IgD-negative memory B cell (primary cell): Measurements from ENCODE around the gene GRWD1. TPM values are rescaled to one million over a fixed set of nuclear protein-coding genes. Genes with fewer than 3 reads are reported as not detected.

ENCODE experiments used
- H3K27ac Mint-ChIP-seq, 3 donors: one replicate each; pipeline ENCODE4 v1.8.0; 2020 to 2022; ENCODE audit warnings: mild to moderate bottlenecking in 3 of 3, mixed read lengths in 3 of 3, moderate library complexity in 1 of 3
- H3K27me3 Mint-ChIP-seq: one replicate; pipeline ENCODE4 v1.8.0; 2021; ENCODE audit warnings: mixed read lengths
- H3K36me3 Mint-ChIP-seq: one replicate; pipeline ENCODE4 v1.8.0; 2020; ENCODE audit warnings: mild to moderate bottlenecking, mixed read lengths
- H3K4me1 Mint-ChIP-seq, 3 donors: one replicate each; pipeline ENCODE4 v1.8.0; 2020 to 2022; ENCODE audit warnings: mixed read lengths in 3 of 3, mild to moderate bottlenecking in 1 of 3
- H3K4me3 Mint-ChIP-seq, 4 donors: one replicate each; pipeline ENCODE4 v1.8.0; 2020 to 2022; ENCODE audit warnings: mild to moderate bottlenecking in 4 of 4, mixed read lengths in 4 of 4, moderate library complexity in 3 of 4
- H3K9me3 Mint-ChIP-seq, 3 donors: one replicate each; pipeline ENCODE4 v1.8.0; 2020 to 2021; ENCODE audit warnings: mixed read lengths in 3 of 3, mild to moderate bottlenecking in 1 of 3
- polyA plus RNA-seq: library from polyadenylated mRNA; unstranded; fragments of 300-500 nt; fragmentation: Illumina TruSeq; gene quantifications from one replicate; pipeline ENCODE4 v1.2.3, GENCODE V29; 2021

The GRWD1 gene
- polyA plus RNA-seq, 1 donor from 2014 or later, result 40.3 TPM

- Mint-ChIP-seq H3K4me1 (peaks cover 6 to 16% (median 9%) of the 10 kb centered on the region in 3 donors), H3K4me3 (peak overlapping the region in 2 of 4 donors; percentile 68 to 83), H3K27ac (no peak overlapping the region), H3K27me3 (peaks cover 30% of the 10 kb centered on the region), H3K36me3 (no peaks in the 10 kb centered on the region), H3K9me3 (no peaks in the 10 kb centered on the region)
Measured at GRCh38 chr19:48415395-48415794, 30.4 kb upstream of the GRWD1 start.

DNA sequence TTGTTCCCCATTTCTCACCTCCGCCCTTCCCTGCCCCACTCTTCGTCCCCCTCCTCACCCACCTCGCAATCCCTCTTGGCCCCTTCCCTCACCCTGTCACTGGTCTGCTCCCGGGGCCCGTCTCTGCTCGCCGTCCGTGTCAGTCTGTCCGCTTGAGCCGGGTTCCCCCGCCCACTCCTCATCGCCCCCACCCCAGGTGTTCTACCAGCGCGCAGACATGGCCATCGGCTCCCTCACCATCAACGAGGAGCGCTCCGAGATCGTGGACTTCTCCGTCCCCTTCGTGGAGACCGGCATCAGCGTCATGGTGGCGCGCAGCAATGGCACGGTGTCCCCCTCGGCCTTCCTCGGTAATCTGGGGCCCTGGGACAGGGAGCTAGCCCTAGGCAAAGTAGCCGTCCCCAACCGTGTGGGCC is 30.0 kb upstream of the GRWD1 start:
- H3K27ac Mint-ChIP-seq, result no peak overlapping the region
- H3K9me3 Mint-ChIP-seq, result no peaks in the 10 kb centered on the region
- no peaks in the 10 kb centered on the region for H3K36me3 Mint-ChIP-seq
- H3K4me1 Mint-ChIP-seq, result peaks cover 6 to 16% (median 9%) of the 10 kb centered on the region in 3 donors
- H3K27me3 Mint-ChIP-seq, result peaks cover 26% of the 10 kb centered on the region
- H3K4me3 Mint-ChIP-seq, result peak overlapping the region in 2 of 4 donors; percentile 45 to 73

- Mint-ChIP-seq H3K27ac (peak overlapping the region in 1 of 3 donors; percentile 71), H3K9me3 (no peaks in the 10 kb centered on the region), H3K4me3 (peak overlapping the region in 1 of 4 donors; percentile 83), H3K27me3 (peaks cover 26% of the 10 kb centered on the region), H3K36me3 (no peaks in the 10 kb centered on the region), H3K4me1 (peaks cover 6 to 16% (median 9%) of the 10 kb centered on the region in 3 donors)
Measured at GRCh38 chr19:48417421-48417820, 28.4 kb upstream of the GRWD1 start.

DNA sequence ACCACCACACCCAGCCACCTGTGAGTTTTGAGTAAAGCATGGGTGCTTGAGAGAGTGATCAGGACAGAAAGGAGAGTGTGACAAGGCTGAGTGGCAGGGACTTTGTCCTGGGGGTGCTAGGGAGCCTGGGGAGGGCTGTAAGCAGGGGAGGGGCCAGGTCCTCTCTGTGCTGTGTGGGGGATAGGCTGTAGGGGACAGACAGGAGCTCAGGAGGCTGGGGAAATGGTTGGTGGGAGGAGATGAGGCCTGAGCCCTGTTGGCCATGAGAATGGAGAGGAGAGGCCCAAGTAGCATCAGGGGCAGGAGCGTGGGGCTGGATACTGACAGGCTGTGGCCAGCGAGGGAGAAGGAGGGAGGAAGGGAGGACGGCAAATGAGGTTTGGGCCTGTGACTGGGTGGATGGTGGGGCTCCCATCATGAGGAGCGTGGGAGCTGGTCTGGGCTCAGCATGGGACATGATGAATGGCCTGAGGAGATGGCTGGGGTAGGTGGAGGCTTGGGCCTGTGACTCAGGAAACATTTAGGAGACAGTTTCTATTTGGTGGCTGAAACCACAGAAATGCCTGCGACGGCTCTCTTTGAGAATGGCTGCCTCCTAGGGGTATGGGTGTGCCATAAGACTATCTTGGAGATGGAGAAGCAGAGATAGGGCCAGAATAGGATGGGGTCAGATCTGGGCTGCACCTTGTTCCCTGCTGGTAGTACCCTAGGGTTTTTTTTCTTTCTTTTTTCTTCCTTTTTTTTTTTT is 27.3 kb upstream of the GRWD1 start:
- Mint-ChIP-seq H3K27ac (peak overlapping the region; percentile 60 to 83 (median 76)), H3K36me3 (no peaks in the 10 kb centered on the region), H3K4me1 (peaks cover 6 to 18% (median 11%) of the 10 kb centered on the region in 3 donors), H3K9me3 (no peaks in the 10 kb centered on the region), H3K27me3 (peaks cover 25% of the 10 kb centered on the region), H3K4me3 (peak overlapping the region; percentile 65 to 98 (median 92))

DNA sequence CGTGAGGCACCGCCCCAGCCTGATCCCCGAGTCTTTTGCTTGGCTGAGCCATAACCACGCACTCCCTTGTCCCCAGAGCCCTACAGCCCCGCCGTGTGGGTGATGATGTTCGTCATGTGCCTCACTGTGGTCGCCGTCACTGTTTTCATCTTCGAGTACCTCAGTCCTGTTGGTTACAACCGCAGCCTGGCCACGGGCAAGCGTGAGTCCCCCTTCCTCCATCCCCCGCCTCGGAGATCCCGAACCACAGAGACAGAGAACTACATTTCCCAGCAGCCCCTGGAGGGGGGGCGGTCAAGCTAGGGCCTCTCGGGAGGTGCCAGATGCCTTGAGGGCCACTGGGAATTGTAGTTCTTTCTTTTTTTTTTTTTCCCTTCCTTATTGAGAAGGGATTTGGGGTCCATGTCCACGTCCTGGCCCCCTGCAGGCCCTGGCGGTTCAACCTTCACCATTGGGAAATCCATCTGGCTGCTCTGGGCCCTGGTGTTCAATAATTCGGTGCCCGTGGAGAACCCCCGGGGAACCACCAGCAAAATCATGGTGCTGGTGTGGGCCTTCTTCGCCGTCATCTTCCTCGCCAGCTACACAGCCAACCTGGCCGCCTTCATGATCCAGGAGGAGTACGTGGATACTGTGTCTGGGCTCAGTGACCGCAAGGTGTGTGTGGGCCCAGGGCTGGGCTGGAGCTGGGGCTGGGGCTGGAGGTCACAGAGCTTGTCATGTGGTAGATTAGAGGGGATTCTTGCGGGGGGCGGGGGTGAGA is 26.4 kb upstream of the GRWD1 start:
- H3K4me1 Mint-ChIP-seq, result peaks cover 6 to 20% (median 11%) of the 10 kb centered on the region in 3 donors
- peak overlapping the region; percentile 65 to 98 (median 92) for H3K4me3 Mint-ChIP-seq
- H3K9me3 Mint-ChIP-seq, result no peaks in the 10 kb centered on the region
- peaks cover 17% of the 10 kb centered on the region for H3K27me3 Mint-ChIP-seq
- peak overlapping the region in 2 of 3 donors; percentile 60 to 83 for H3K27ac Mint-ChIP-seq
- H3K36me3 Mint-ChIP-seq, result no peaks in the 10 kb centered on the region

GRCh38 chr19:48421548-48421947 is 24.2 kb upstream of the GRWD1 start:
- Mint-ChIP-seq H3K4me1 (peaks cover 6 to 18% (median 12%) of the 10 kb centered on the region in 3 donors), H3K4me3 (no peak overlapping the region), H3K27ac (no peak overlapping the region), H3K27me3 (peaks cover 2% of the 10 kb centered on the region), H3K36me3 (no peaks in the 10 kb centered on the region), H3K9me3 (peaks cover 0 to 1% (median 0%) of the 10 kb centered on the region in 3 donors)

- Mint-ChIP-seq H3K27ac (no peak overlapping the region), H3K27me3 (no peaks in the 10 kb centered on the region), H3K4me3 (peak overlapping the region in 1 of 4 donors; percentile 56)
Measured at GRCh38 chr19:48424694-48425219, 21.0 kb upstream of the GRWD1 start.

DNA sequence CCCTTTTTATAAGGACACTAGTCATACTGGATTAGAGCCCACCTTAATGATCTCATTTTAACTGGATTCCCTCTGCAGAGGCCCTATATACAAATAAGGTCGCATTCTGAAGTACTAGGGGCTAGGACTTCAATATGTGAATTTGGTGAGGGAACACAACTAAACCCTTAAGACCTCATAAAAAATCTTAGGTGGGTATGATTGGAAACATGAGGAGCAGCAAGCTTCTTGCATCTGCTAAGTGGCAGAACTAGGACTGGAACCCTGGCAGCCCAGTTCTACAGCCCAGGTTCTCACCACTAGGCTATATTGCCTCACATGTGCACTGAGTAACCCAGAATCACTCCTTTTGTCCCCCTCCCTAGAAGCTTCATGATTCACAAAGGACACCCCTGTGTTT is 17.1 kb upstream of the GRWD1 start:
- Mint-ChIP-seq H3K27me3 (no peaks in the 10 kb centered on the region), H3K4me3 (no peak overlapping the region), H3K36me3 (no peaks in the 10 kb centered on the region), H3K27ac (no peak overlapping the region), H3K9me3 (peaks cover 0 to 1% (median 0%) of the 10 kb centered on the region in 3 donors), H3K4me1 (peaks cover 0 to 4% (median 3%) of the 10 kb centered on the region in 3 donors)

More at GRCh38 chr19:48424694-48425219, 21.0 kb upstream of the GRWD1 start:
- H3K36me3 Mint-ChIP-seq, result no peaks in the 10 kb centered on the region
- peaks cover 0 to 7% (median 6%) of the 10 kb centered on the region in 3 donors for H3K4me1 Mint-ChIP-seq
- peaks cover 0 to 1% (median 0%) of the 10 kb centered on the region in 3 donors for H3K9me3 Mint-ChIP-seq

DNA sequence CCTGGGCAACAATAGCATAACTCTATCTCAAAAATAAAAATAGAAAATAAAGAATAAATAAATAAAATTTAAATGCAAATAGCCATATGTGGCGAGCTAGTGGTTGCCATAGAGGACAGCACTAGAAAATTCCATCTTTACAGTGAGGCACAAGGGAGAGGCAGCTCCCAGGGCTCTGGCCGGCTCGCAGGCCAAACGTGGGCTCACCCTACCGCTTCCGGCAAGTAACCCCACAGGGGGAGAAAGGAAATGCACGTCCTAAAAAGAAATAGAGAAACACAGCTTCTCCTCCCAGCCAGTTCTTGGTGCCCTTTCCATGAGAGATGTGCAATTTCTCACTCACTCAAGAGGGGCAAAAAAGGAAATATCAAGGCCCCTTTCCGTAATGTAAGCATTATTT is 12.4 kb upstream of the GRWD1 start:
- peaks cover 19% of the 10 kb centered on the region for H3K27me3 Mint-ChIP-seq
- H3K36me3 Mint-ChIP-seq, result no peaks in the 10 kb centered on the region
- H3K4me1 Mint-ChIP-seq, result no peaks in the 10 kb centered on the region
- no peak overlapping the region for H3K27ac Mint-ChIP-seq
- no peak overlapping the region for H3K4me3 Mint-ChIP-seq
- H3K9me3 Mint-ChIP-seq, result no peaks in the 10 kb centered on the region

GRCh38 chr19:48436586-48436985 is 9.2 kb upstream of the GRWD1 start:
- Mint-ChIP-seq H3K36me3 (no peaks in the 10 kb centered on the region), H3K27me3 (peaks cover 22% of the 10 kb centered on the region), H3K27ac (no peak overlapping the region), H3K4me3 (no peak overlapping the region), H3K4me1 (no peaks in the 10 kb centered on the region), H3K9me3 (no peaks in the 10 kb centered on the region)

- peaks cover 22% of the 10 kb centered on the region for H3K27me3 Mint-ChIP-seq
- peaks cover 12 to 17% (median 14%) of the 10 kb centered on the region in 3 donors for H3K4me1 Mint-ChIP-seq
- H3K36me3 Mint-ChIP-seq, result no peaks in the 10 kb centered on the region
- peak overlapping the region; percentile 44 to 65 (median 54) for H3K4me3 Mint-ChIP-seq
- H3K9me3 Mint-ChIP-seq, result no peaks in the 10 kb centered on the region
- peak overlapping the region; percentile 54 to 77 (median 67) for H3K27ac Mint-ChIP-seq
Measured at GRCh38 chr19:48441360-48442050, 4.3 kb upstream of the GRWD1 start.

DNA sequence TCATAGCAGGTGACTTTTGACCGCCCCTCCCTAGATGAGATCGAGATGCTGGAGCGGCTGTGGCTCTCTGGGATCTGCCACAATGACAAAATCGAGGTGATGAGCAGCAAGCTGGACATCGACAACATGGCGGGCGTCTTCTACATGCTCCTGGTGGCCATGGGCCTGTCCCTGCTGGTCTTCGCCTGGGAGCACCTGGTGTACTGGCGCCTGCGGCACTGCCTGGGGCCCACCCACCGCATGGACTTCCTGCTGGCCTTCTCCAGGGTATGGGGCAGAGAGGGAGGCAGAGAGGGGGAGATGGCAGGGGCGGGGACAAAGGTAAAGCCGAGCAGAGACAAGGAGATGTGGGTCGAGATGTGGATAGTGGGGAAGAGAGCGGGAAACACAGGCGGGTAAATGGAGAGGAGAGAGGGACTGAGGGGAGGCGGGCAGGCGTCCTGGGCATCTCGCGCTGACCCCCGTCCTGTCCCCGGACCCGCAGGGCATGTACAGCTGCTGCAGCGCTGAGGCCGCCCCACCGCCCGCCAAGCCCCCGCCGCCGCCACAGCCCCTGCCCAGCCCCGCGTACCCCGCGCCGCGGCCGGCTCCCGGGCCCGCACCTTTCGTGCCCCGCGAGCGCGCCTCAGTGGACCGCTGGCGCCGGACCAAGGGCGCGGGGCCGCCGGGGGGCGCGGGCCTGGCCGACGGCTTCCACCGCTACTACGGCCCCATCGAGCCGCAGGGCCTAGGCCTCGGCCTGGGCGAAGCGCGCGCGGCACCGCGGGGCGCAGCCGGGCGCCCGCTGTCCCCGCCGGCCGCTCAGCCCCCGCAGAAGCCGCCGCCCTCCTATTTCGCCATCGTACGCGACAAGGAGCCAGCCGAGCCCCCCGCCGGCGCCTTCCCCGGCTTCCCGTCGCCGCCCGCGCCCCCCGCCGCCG is 3.4 kb upstream of the GRWD1 start:
- Mint-ChIP-seq H3K27me3 (peaks cover 17% of the 10 kb centered on the region), H3K36me3 (no peaks in the 10 kb centered on the region), H3K27ac (peak overlapping the region in 2 of 3 donors; percentile 54 to 77), H3K9me3 (no peaks in the 10 kb centered on the region), H3K4me1 (peaks cover 14 to 17% (median 14%) of the 10 kb centered on the region in 3 donors), H3K4me3 (peak overlapping the region in 3 of 4 donors; percentile 27 to 46 (median 46))

- H3K4me3 Mint-ChIP-seq, result no peak overlapping the region
- peaks cover 16 to 18% (median 17%) of the 10 kb centered on the region in 3 donors for H3K4me1 Mint-ChIP-seq
- H3K27ac Mint-ChIP-seq, result no peak overlapping the region
- no peaks in the 10 kb centered on the region for H3K36me3 Mint-ChIP-seq
- H3K9me3 Mint-ChIP-seq, result no peaks in the 10 kb centered on the region
- H3K27me3 Mint-ChIP-seq, result peaks cover 12% of the 10 kb centered on the region
Measured at GRCh38 chr19:48443256-48443655, 2.5 kb upstream of the GRWD1 start.

GRCh38 chr19:48443731-48444128 is 2.1 kb upstream of the GRWD1 start:
- Mint-ChIP-seq H3K9me3 (no peaks in the 10 kb centered on the region), H3K36me3 (no peaks in the 10 kb centered on the region), H3K27me3 (peaks cover 12% of the 10 kb centered on the region), H3K4me3 (peak overlapping the region in 1 of 4 donors; percentile 97), H3K27ac (no peak overlapping the region), H3K4me1 (peaks cover 17 to 22% (median 20%) of the 10 kb centered on the region in 3 donors)
